Nephron (organoid): Measurements from ENCODE around the gene ZNF415.

Source experiments
- H3K27ac Mint-ChIP-seq, 3 experiments: 2 replicates each; pipeline ENCODE4 v1.8.0; 2020; ENCODE audit warnings: mixed read lengths in 3 of 3, mild to moderate bottlenecking in 2 of 3, moderate library complexity in 1 of 3
- H3K27me3 Mint-ChIP-seq: 2 replicates; pipeline ENCODE4 v1.8.0; 2021; ENCODE audit warnings: low read depth, mild to moderate bottlenecking, moderate library complexity, mixed read lengths
- H3K36me3 Mint-ChIP-seq: 2 replicates; pipeline ENCODE4 v1.8.0; 2020; ENCODE audit warnings: low read depth, mixed read lengths
- H3K4me1 Mint-ChIP-seq: 2 replicates; pipeline ENCODE4 v1.8.0; 2020; ENCODE audit warnings: mixed read lengths
- H3K4me3 Mint-ChIP-seq, 3 experiments: 2 replicates each; pipeline ENCODE4 v1.8.0; 2020; ENCODE audit warnings: mild to moderate bottlenecking in 3 of 3, mixed read lengths in 3 of 3, moderate library complexity in 2 of 3
- H3K9me3 Mint-ChIP-seq: 2 replicates; pipeline ENCODE4 v1.8.0; 2020; ENCODE audit warnings: mixed read lengths
- TF ChIP-seq, protein P1 (sequence below), 3 experiments: fragments of 200-600 bp; sonication (generic); IDR thresholded peaks; one replicate each; pipeline ENCODE4 v1.5.0; 2021; ENCODE audit warnings: antibody characterized with exemption in 3 of 3; ENCODE audit not compliant: unreplicated experiment in 3 of 3

The ZNF415 gene

DNA sequence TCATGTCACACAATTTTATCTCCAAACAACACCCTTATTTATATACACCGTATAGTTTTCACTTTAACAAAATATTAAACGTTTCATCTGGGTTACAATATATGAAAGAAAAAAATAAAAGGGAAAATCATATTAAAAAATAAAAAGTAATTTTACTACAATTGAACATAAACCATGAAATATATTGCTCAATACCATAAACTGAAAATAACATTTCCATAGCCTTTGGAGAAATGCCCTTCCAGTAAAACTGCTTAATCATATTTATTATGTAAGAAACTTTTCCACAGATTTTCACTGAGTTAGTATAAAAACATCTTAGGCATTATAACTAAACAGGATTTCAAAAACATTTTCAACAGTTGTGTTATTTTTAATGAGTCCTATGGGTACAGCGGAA is 27.6 kb upstream of the ZNF415 start:
- no peaks in the 10 kb centered on the region for H3K27me3 Mint-ChIP-seq
- peak overlapping the region in 1 of 3 experiments; percentile 83 for H3K4me3 Mint-ChIP-seq
- peaks cover 10% of the 10 kb centered on the region for H3K4me1 Mint-ChIP-seq
- H3K9me3 Mint-ChIP-seq: peaks cover 29% of the 10 kb centered on the region
- peaks cover 39% of the 10 kb centered on the region for H3K36me3 Mint-ChIP-seq
- TF ChIP-seq, protein P1, sequence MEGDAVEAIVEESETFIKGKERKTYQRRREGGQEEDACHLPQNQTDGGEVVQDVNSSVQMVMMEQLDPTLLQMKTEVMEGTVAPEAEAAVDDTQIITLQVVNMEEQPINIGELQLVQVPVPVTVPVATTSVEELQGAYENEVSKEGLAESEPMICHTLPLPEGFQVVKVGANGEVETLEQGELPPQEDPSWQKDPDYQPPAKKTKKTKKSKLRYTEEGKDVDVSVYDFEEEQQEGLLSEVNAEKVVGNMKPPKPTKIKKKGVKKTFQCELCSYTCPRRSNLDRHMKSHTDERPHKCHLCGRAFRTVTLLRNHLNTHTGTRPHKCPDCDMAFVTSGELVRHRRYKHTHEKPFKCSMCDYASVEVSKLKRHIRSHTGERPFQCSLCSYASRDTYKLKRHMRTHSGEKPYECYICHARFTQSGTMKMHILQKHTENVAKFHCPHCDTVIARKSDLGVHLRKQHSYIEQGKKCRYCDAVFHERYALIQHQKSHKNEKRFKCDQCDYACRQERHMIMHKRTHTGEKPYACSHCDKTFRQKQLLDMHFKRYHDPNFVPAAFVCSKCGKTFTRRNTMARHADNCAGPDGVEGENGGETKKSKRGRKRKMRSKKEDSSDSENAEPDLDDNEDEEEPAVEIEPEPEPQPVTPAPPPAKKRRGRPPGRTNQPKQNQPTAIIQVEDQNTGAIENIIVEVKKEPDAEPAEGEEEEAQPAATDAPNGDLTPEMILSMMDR (IDR thresholded peaks at IDR 0.05; ENCODE audit: unreplicated experiment in 3 of 3): no peak
- H3K27ac Mint-ChIP-seq: no peak overlapping the region

- Mint-ChIP-seq H3K36me3 (peaks cover 48% of the 10 kb centered on the region), H3K27me3 (no peaks in the 10 kb centered on the region), H3K4me3 (peak overlapping the region; percentile 79 to 86 (median 83)), H3K9me3 (peaks cover 16% of the 10 kb centered on the region), H3K27ac (peak overlapping the region in 1 of 3 experiments; percentile 25), H3K4me1 (peaks cover 10% of the 10 kb centered on the region)
- TF ChIP-seq, protein P1 (IDR thresholded peaks at IDR 0.05; ENCODE audit: unreplicated experiment in 3 of 3): no peak
Observed at GRCh38 chr19:53158119-53158656, 25.5 kb upstream of the ZNF415 start.

GRCh38 chr19:53157626-53158025 is 24.9 kb upstream of the ZNF415 start:
- peak overlapping the region in 1 of 3 experiments; percentile 25 for H3K27ac Mint-ChIP-seq
- peaks cover 10% of the 10 kb centered on the region for H3K4me1 Mint-ChIP-seq
- no peaks in the 10 kb centered on the region for H3K27me3 Mint-ChIP-seq
- TF ChIP-seq, protein P1 (IDR thresholded peaks at IDR 0.05; ENCODE audit: unreplicated experiment in 3 of 3): no peak
- peaks cover 19% of the 10 kb centered on the region for H3K9me3 Mint-ChIP-seq
- peak overlapping the region; percentile 79 to 86 (median 83) for H3K4me3 Mint-ChIP-seq
- peaks cover 53% of the 10 kb centered on the region for H3K36me3 Mint-ChIP-seq

- no peak overlapping the region for H3K27ac Mint-ChIP-seq
- peaks cover 10% of the 10 kb centered on the region for H3K4me1 Mint-ChIP-seq
- peaks cover 58% of the 10 kb centered on the region for H3K36me3 Mint-ChIP-seq
- TF ChIP-seq, protein P1 (IDR thresholded peaks at IDR 0.05; ENCODE audit: unreplicated experiment in 3 of 3): no peak
- H3K9me3 Mint-ChIP-seq: peaks cover 19% of the 10 kb centered on the region
- no peaks in the 10 kb centered on the region for H3K27me3 Mint-ChIP-seq
- peak overlapping the region; percentile 79 to 86 (median 83) for H3K4me3 Mint-ChIP-seq
Observed at GRCh38 chr19:53156850-53157249, 24.1 kb upstream of the ZNF415 start.

DNA sequence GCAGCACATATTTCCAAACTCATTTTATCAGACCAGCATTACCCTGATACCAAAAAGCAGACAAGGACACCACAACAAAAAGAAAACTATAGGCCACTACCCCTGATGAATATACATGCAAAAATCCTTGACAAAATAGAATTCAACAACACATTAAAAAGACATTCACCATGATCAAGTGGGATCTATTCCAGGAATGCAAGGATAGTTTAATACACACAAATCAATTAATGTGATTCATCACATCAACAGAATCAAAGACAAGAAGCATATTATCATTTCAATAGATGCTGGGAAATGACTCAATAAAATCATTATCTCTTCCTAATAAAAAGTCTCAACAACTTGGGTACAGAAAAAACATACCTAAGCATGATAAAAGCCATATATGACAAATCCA is 14.9 kb upstream of the ZNF415 start:
- H3K4me1 Mint-ChIP-seq: no peaks in the 10 kb centered on the region
- TF ChIP-seq, protein P1 (IDR thresholded peaks at IDR 0.05; ENCODE audit: unreplicated experiment in 3 of 3): no peak
- H3K4me3 Mint-ChIP-seq: no peak overlapping the region
- no peak overlapping the region for H3K27ac Mint-ChIP-seq
- H3K27me3 Mint-ChIP-seq: no peaks in the 10 kb centered on the region
- H3K36me3 Mint-ChIP-seq: peaks cover 92% of the 10 kb centered on the region
- peaks cover 65% of the 10 kb centered on the region for H3K9me3 Mint-ChIP-seq

DNA sequence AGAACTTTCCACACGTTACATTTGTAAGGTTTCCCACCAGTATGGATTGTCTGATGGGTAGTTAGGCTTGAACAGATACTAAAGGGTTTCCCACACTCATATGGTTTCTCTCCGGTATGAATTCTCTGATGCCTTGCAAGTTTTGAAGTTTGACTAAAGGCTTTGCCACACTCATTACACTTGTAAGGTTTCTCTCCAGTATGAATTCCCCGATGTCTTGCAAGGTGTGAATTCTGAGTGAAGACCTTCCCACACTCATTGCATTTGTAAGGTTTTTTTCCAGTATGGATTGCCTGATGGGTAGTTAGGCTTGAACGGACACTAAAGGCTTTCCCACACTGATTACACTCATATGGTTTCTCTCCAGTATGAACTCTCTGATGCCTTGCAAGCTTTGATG is 7.6 kb upstream of the ZNF415 start:
- TF ChIP-seq, protein P1 (IDR thresholded peaks at IDR 0.05; ENCODE audit: unreplicated experiment in 3 of 3): no peak
- peaks cover 64% of the 10 kb centered on the region for H3K9me3 Mint-ChIP-seq
- H3K4me3 Mint-ChIP-seq: no peak overlapping the region
- no peaks in the 10 kb centered on the region for H3K27me3 Mint-ChIP-seq
- peaks cover 77% of the 10 kb centered on the region for H3K36me3 Mint-ChIP-seq
- no peaks in the 10 kb centered on the region for H3K4me1 Mint-ChIP-seq
- H3K27ac Mint-ChIP-seq: no peak overlapping the region
